ENCODE measurements around the gene TOR2A. TPM values are rescaled to one million over a fixed set of nuclear protein-coding genes. Genes with fewer than 3 reads are reported as not detected.

Gene TOR2A
- total RNA-seq, 1 experiment from 2014 or later: 13.2 TPM

DNA sequence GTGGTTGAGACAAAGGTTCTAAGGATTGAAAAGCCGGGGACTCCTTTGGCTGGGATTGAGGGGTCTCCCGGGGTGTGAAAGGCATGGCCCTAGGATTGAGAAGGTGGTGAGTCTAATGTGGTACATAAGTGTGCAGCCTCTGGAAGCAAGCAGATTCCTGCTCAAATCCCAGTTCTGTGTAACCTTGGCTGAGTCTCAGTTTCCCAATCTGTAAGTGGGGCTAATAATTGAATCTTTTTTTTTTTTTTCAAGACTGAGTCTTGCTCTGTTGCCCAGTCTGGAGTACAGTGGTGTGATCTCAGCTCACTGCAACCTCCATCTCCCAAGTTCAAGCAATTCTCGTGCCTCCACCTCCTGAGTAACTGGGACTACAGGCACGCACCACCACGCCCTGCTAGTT, 37.5 kb upstream of the TOR2A start:
- peaks cover 8% of the 10 kb centered on the region for H3K4me1 ChIP-seq (ENCODE audit: insufficient read depth, low read length)
- no peak overlapping the region for H2BK120ac ChIP-seq (ENCODE audit: low read depth, low read length, poor library complexity, severe bottlenecking)
- no peak overlapping the region for H3K9ac ChIP-seq (ENCODE audit: extremely low read depth, insufficient read length, low read length)
- H4K5ac ChIP-seq (ENCODE audit: insufficient read length, low read depth, low read length): no peak overlapping the region
- no peaks in the 10 kb centered on the region for H3K27me3 ChIP-seq (ENCODE audit: insufficient read depth, low read length)
- no peaks in the 10 kb centered on the region for H4K20me1 ChIP-seq (ENCODE audit: control insufficient read depth, insufficient read depth, insufficient read length)
- H2BK20ac ChIP-seq (ENCODE audit: low read depth, low read length, poor library complexity, severe bottlenecking): no peak overlapping the region
- H2AFZ ChIP-seq (ENCODE audit: low read length): no peak overlapping the region
- no peak overlapping the region for H2BK12ac ChIP-seq (ENCODE audit: insufficient read length, low read depth, low read length)
- H2BK5ac ChIP-seq (ENCODE audit: insufficient read length, low read length): no peak overlapping the region
- no peak overlapping the region for H2AK5ac ChIP-seq (ENCODE audit: insufficient read length, low read length)
- H3K56ac ChIP-seq (ENCODE audit: insufficient read length, low read depth, low read length): no peak overlapping the region
- Mint-ChIP-seq H3K4me3 (no peak overlapping the region), H3K27ac (no peak overlapping the region), H3K9me3 (no peaks in the 10 kb centered on the region), H3K27me3 (ENCODE audit: low read depth) (peaks cover 6% of the 10 kb centered on the region), H3K4me1 (peaks cover 30 to 40% of the 10 kb centered on the region in 2 experiments), H3K36me3 (ENCODE audit: insufficient read depth in 1 of 3, low read depth in 3 of 3) (no peaks in the 10 kb centered on the region)
- no CpG with 5 or more reads among the region's 5 CpGs for WGBS (ENCODE audit: extremely low coverage, insufficient read length, low lambda C conversion rate)
- no peaks in the 10 kb centered on the region for H3K79me1 ChIP-seq (ENCODE audit: insufficient read depth, low read depth, low read length, poor library complexity, severe bottlenecking)
- DNase-seq: no peak
- no peak overlapping the region for H4K8ac ChIP-seq (replicated peaks; ENCODE audit: insufficient read length, low read depth, low read length)
- H3T11ph ChIP-seq (ENCODE audit: low read length): no peak overlapping the region
- no peak overlapping the region for H3K27ac ChIP-seq (ENCODE audit: insufficient read length, low read depth, low read length)
- H3K9me3 ChIP-seq (ENCODE audit: control insufficient read depth, low read depth, low read length): no peaks in the 10 kb centered on the region
- no peak overlapping the region for H4K91ac ChIP-seq (ENCODE audit: insufficient read length, low read depth, low read length)
- H3K4me2 ChIP-seq (ENCODE audit: insufficient read depth, insufficient read length, low read length): no peak overlapping the region
- no peaks in the 10 kb centered on the region for H3K79me2 ChIP-seq (ENCODE audit: insufficient read depth, low read length)
- TF ChIP-seq, protein P1, sequence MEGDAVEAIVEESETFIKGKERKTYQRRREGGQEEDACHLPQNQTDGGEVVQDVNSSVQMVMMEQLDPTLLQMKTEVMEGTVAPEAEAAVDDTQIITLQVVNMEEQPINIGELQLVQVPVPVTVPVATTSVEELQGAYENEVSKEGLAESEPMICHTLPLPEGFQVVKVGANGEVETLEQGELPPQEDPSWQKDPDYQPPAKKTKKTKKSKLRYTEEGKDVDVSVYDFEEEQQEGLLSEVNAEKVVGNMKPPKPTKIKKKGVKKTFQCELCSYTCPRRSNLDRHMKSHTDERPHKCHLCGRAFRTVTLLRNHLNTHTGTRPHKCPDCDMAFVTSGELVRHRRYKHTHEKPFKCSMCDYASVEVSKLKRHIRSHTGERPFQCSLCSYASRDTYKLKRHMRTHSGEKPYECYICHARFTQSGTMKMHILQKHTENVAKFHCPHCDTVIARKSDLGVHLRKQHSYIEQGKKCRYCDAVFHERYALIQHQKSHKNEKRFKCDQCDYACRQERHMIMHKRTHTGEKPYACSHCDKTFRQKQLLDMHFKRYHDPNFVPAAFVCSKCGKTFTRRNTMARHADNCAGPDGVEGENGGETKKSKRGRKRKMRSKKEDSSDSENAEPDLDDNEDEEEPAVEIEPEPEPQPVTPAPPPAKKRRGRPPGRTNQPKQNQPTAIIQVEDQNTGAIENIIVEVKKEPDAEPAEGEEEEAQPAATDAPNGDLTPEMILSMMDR (conservative IDR thresholded peaks at IDR 0.05): no peak
- no peak overlapping the region for H3K14ac ChIP-seq (ENCODE audit: insufficient read depth, low read length)
- peaks cover 8% of the 10 kb centered on the region for H3K23me2 ChIP-seq (ENCODE audit: insufficient read length, low read depth, low read length, poor library complexity, severe bottlenecking)
- H2BK15ac ChIP-seq (ENCODE audit: low read depth, low read length): no peak overlapping the region
- H3K18ac ChIP-seq (ENCODE audit: insufficient read length, low read depth, low read length): no peak overlapping the region
- no peak overlapping the region for H3K23ac ChIP-seq (ENCODE audit: insufficient read length, low read depth, low read length)
- H3K4ac ChIP-seq (ENCODE audit: low read depth, low read length): no peak overlapping the region
